Lung (tissue), 12 donors: ENCODE results near the gene GPR137. TPM values are rescaled to one million over a fixed set of nuclear protein-coding genes. Genes with fewer than 3 reads are reported as not detected.

ENCODE experiments used
- ATAC-seq: fragments of 200-7000 bp; cut with Tn5 transposase; one replicate; pipeline ENCODE4 v1.9.1; 2020; ENCODE audit warnings: moderate number of reproducible peaks; ENCODE audit not compliant: insufficient read depth, low FRiP score
- DNase-seq, 3 donors: peaks; one replicate each; pipeline ENCODE4 v3.0.0-alpha.2; 2013 to 2017
- H3K27ac ChIP-seq, 2 donors: one replicate each; pipeline ENCODE4 v1.5.1; 2013; ENCODE audit warnings: mild to moderate bottlenecking in 2 of 2, moderate library complexity in 2 of 2, control low read depth in 1 of 2, inconsistent platforms in 1 of 2, low read depth in 1 of 2, low read length in 1 of 2
- H3K27me3 ChIP-seq, 3 donors: one replicate each; pipeline ENCODE4 v1.5.1; 2013; ENCODE audit warnings: low read length in 2 of 3; ENCODE audit not compliant: control insufficient read depth in 3 of 3, insufficient read depth in 3 of 3
- H3K36me3 ChIP-seq, 4 donors: one replicate each; pipeline ENCODE4 v1.5.1; 2013; ENCODE audit warnings: low read length in 4 of 4, mild to moderate bottlenecking in 1 of 4, moderate library complexity in 1 of 4; ENCODE audit not compliant: control insufficient read depth in 4 of 4, insufficient read depth in 4 of 4
- H3K4me1 ChIP-seq, 5 donors: one replicate each; pipeline ENCODE4 v1.5.1; 2013; ENCODE audit warnings: low read length in 5 of 5, mild to moderate bottlenecking in 2 of 5, moderate library complexity in 1 of 5; ENCODE audit not compliant: control insufficient read depth in 5 of 5, insufficient read depth in 5 of 5
- H3K4me3 ChIP-seq: one replicate; pipeline ENCODE4 v1.5.1; 2013; ENCODE audit warnings: mild to moderate bottlenecking, control low read depth, moderate library complexity
- H3K9ac ChIP-seq, 2 donors: one replicate each; pipeline ENCODE4 v1.5.1; 2013; ENCODE audit warnings: low read length in 2 of 2, control low read depth in 1 of 2; ENCODE audit not compliant: insufficient read depth in 1 of 2
- H3K9me3 ChIP-seq, 4 donors: one replicate each; pipeline ENCODE4 v1.5.1; 2013; ENCODE audit warnings: low read length in 3 of 4, mild to moderate bottlenecking in 1 of 4, moderate library complexity in 1 of 4; ENCODE audit not compliant: control insufficient read depth in 4 of 4, insufficient read depth in 3 of 4
- WGBS, 2 donors: extraction: QIAGEN DNeasy Blood & Tissue Kit; methylation state at CpG; one replicate each; pipeline ENCODE4 v1.1.7; 2013; 5-methylcytosine and 5-hydroxymethylcytosine counted together
- polyA plus RNA-seq, 2 donors: library from polyadenylated mRNA; stranded (reverse); fragments of 200-250 nt; gene quantifications; one replicate each; pipeline ENCODE4 v1.2.1, GENCODE V29; 2013
- total RNA-seq, 2 donors: library from RNA; depleted of rRNA in 1 of 2; stranded (reverse); fragments of >200 nt in 1 of 2; gene quantifications; one replicate each; pipeline ENCODE4 v1.2.1, GENCODE V29; 2014 to 2021
- TF ChIP-seq, protein P1 (sequence below): IDR thresholded peaks from 2 replicates; pipeline ENCODE4 v1.5.1; 2012; ENCODE audit warnings: mild to moderate bottlenecking; ENCODE audit errors: control extremely low read depth, extremely low read depth
- donor health status: control.
- donor health status: control.
- donor health status: Bipolar disorder and iron deficiency.
- donor health status: healthy.
- donor health status: DM: yes; HTN: yes; CAD: no.

GPR137 gene
- total and polyA plus RNA-seq, 4 donors: 14.5 to 59.1 (median 27.5) TPM

DNA sequence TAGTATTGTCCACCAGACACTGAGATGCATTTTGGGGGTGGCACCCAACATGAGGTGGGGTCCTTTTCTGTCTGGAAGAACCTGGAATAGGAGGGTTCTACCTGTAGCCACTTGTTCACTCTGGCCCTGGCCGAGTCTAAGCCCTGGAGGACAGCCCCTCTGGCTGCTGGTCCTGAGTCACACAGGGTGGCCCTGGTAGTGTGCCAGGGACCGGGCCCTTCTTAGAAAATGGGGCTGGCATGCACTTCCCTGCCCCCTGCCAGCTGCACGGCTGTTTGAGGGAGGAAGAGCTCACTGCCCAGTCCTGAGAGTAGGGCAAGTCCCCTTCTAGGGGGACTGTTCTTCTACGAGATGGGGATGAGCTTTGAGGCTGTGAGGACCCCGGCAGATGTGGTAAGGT lies 32.2 kb upstream of the GPR137 start:
- WGBS, 2 donors: 49 to 76% methylated on average over 5 of the region's 5 CpGs
- no peak for DNase-seq

DNA sequence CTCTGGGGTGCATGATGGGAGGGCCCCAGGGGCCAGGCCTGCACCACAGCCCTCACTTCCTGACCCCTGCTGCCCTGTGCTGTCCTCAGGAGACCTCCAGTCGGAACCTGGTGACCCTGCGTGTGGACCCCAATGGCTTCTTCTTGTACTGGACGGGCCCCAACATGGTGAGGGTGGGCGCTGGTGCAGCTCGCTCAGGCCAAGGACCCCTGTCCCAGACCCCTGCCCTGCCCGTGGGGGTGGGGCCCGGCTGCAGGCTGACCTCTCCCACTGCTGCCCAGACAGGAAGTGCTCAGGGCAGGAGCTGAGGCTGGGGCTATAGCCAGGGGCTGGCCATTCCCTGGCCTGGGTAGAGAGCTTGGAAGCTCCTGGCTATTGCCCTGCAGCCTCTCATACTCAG lies 31.3 kb upstream of the GPR137 start:
- Histone ChIP-seq H3K9ac (no peak overlapping the region), H3K9me3 (no peaks in the 10 kb centered on the region), H3K4me1 (peaks cover 0 to 18% (median 9%) of the 10 kb centered on the region in 5 donors), H3K27me3 (no peaks in the 10 kb centered on the region), H3K4me3 (no peak overlapping the region), H3K36me3 (peaks cover 0 to 38% (median 10%) of the 10 kb centered on the region in 4 donors), H3K27ac (no peak overlapping the region)
- ATAC-seq (no peak), DNase-seq (no peak)
- TF ChIP-seq, protein P1, sequence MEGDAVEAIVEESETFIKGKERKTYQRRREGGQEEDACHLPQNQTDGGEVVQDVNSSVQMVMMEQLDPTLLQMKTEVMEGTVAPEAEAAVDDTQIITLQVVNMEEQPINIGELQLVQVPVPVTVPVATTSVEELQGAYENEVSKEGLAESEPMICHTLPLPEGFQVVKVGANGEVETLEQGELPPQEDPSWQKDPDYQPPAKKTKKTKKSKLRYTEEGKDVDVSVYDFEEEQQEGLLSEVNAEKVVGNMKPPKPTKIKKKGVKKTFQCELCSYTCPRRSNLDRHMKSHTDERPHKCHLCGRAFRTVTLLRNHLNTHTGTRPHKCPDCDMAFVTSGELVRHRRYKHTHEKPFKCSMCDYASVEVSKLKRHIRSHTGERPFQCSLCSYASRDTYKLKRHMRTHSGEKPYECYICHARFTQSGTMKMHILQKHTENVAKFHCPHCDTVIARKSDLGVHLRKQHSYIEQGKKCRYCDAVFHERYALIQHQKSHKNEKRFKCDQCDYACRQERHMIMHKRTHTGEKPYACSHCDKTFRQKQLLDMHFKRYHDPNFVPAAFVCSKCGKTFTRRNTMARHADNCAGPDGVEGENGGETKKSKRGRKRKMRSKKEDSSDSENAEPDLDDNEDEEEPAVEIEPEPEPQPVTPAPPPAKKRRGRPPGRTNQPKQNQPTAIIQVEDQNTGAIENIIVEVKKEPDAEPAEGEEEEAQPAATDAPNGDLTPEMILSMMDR: no peak
- 88 to 91% methylated on average over 7 of the region's 7 CpGs for whole genome bisulfite sequencing, 2 donors

More for the DNA sequence above, 32.2 kb upstream of the GPR137 start:
- H3K27me3 ChIP-seq: no peaks in the 10 kb centered on the region
- peaks cover 0 to 18% (median 9%) of the 10 kb centered on the region in 5 donors for H3K4me1 ChIP-seq
- no peak overlapping the region for H3K4me3 ChIP-seq
- TF ChIP-seq, protein P1: no peak
- no peak for ATAC-seq
- H3K9ac ChIP-seq: no peak overlapping the region
- no peak overlapping the region for H3K27ac ChIP-seq
- no peaks in the 10 kb centered on the region for H3K9me3 ChIP-seq
- H3K36me3 ChIP-seq: peaks cover 0 to 29% (median 6%) of the 10 kb centered on the region in 4 donors

DNA sequence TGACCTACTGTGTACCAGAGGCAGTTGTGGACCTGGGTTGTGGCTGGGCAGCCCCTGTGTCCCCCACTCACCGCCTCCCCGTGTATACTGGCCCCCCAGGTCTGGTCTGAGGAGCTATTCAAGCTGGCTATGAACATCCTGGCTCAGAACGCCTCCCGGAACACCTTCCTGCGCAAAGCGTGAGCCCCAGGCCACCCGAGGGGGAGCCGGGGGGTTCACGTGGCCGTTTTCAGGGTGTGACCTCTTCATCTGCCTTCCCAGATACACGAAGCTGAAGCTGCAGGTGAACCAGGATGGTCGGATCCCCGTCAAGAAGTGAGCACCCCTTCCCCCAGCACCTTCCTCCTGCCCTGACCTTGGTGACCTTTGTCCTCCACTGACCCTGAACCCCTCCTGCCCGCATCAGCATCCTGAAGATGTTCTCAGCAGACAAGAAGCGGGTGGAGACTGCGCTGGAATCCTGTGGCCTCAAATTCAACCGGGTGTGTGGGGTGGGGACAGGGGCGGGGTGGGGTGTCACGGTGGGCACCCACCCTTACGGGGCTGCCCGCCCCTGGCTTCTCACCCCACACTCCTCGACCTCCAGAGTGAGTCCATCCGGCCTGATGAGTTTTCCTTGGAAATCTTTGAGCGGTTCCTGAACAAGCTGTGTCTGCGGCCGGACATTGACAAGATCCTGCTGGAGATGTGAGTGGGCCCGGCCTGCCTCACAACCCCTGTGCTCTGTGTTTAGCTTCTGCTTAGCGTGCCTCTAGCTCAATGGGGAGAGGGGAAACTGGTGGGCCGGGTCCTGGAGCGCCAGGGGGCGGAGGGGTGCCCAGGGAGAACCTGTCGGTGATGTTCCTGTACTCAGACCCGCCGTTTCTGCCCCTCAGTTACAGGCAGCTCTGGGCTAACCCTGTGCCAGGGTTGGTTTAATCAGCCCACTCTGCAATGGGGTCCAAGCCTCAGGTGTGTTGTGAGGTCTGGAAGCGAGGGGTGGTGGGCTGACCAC lies 30.2 kb upstream of the GPR137 start:
- Histone ChIP-seq H3K27ac (no peak overlapping the region), H3K9ac (no peak overlapping the region), H3K9me3 (no peaks in the 10 kb centered on the region), H3K27me3 (no peaks in the 10 kb centered on the region), H3K4me3 (no peak overlapping the region), H3K4me1 (peaks cover 0 to 18% (median 9%) of the 10 kb centered on the region in 5 donors), H3K36me3 (peaks cover 0 to 48% (median 15%) of the 10 kb centered on the region in 4 donors)
- ATAC-seq (no peak), DNase-seq (no peak)
- 92 to 96% methylated on average over 35 of the region's 35 CpGs for WGBS, 2 donors
- TF ChIP-seq, protein P1: no peak
